PFSK-1 (cell line): Measurements from ENCODE around the gene APLN.

Experiments
- FOXP2 ChIP-seq: optimal IDR thresholded peaks from 2 replicates; pipeline ENCODE3; 2011; ENCODE audit warnings: borderline replicate concordance, control low read depth, inconsistent platforms; ENCODE audit not compliant: insufficient read depth; ENCODE audit errors: extremely low read length, extremely low read depth
- POLR2AphosphoS5 ChIP-seq: IDR thresholded peaks from 2 replicates; pipeline ENCODE4 v1.6.1; 2012; ENCODE audit warnings: low read depth, mild to moderate bottlenecking, control low read depth, low read length, moderate library complexity
- SIN3A ChIP-seq: IDR thresholded peaks from 2 replicates; pipeline ENCODE4 v1.6.1; 2012; ENCODE audit warnings: mild to moderate bottlenecking, low read length, moderate library complexity, borderline replicate concordance; ENCODE audit not compliant: insufficient read depth
- TAF1 ChIP-seq: IDR thresholded peaks from 2 replicates; pipeline ENCODE4 v1.6.1; 2012; ENCODE audit warnings: low read length, control low read depth, borderline replicate concordance; ENCODE audit not compliant: insufficient read depth
- TF ChIP-seq, protein P1 (sequence below), 2 experiments: IDR thresholded peaks; 2 replicates each; pipeline versions ENCODE4 v1.6.1 to v1.8.0; 2011 to 2012; ENCODE audit warnings: low read depth in 2 of 2, low read length in 2 of 2, control low read depth in 1 of 2, inconsistent platforms in 1 of 2, mild to moderate bottlenecking in 1 of 2, moderate library complexity in 1 of 2; ENCODE audit not compliant: insufficient read depth in 1 of 2

APLN gene

DNA sequence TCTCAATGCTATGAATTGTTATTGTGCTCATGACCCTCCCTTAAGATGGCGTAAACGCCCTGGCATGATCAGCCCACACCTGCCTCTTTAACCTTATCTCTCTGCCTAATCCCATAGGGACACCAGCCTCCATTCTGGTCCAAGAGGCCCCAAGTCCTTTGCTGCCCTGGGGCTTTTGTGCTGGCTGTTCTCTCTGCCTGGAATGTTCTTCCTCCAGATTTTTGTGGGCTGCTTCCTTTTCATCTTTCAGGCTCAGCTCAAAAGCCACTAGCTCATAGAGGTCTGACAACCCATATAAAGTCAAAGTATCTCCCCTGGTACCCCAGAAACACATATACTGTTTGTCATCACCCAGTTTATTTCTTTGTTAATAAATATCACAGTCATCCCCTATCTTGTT, 42.4 kb downstream of the APLN start:
- no peak for TF ChIP-seq SIN3A
- no peak for TF ChIP-seq POLR2AphosphoS5
- no peak for TF ChIP-seq FOXP2

DNA sequence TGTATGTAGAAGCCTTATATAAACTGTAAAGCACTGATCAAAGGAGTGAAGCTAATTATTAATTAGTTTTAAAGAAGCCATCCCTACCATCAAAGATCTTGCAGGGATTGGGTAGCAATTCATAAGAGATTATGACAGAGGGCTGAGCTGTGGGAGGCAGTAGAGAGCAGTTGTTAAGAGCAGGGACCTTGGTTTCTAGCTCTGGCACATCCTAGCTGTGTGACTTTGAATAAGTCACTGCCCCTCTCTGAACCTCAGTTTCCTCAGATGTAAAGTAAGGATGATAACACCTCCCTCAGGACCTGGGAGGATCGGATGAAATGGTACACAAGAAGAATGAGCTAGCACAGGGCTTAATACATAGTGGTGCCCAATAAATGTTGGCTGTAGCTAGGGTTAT, 45.4 kb downstream of the APLN start:
- TF ChIP-seq TAF1 (no peak), POLR2AphosphoS5 (no peak), SIN3A (no peak), FOXP2 (no peak)
- TF ChIP-seq, protein P1, sequence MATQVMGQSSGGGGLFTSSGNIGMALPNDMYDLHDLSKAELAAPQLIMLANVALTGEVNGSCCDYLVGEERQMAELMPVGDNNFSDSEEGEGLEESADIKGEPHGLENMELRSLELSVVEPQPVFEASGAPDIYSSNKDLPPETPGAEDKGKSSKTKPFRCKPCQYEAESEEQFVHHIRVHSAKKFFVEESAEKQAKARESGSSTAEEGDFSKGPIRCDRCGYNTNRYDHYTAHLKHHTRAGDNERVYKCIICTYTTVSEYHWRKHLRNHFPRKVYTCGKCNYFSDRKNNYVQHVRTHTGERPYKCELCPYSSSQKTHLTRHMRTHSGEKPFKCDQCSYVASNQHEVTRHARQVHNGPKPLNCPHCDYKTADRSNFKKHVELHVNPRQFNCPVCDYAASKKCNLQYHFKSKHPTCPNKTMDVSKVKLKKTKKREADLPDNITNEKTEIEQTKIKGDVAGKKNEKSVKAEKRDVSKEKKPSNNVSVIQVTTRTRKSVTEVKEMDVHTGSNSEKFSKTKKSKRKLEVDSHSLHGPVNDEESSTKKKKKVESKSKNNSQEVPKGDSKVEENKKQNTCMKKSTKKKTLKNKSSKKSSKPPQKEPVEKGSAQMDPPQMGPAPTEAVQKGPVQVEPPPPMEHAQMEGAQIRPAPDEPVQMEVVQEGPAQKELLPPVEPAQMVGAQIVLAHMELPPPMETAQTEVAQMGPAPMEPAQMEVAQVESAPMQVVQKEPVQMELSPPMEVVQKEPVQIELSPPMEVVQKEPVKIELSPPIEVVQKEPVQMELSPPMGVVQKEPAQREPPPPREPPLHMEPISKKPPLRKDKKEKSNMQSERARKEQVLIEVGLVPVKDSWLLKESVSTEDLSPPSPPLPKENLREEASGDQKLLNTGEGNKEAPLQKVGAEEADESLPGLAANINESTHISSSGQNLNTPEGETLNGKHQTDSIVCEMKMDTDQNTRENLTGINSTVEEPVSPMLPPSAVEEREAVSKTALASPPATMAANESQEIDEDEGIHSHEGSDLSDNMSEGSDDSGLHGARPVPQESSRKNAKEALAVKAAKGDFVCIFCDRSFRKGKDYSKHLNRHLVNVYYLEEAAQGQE (IDR thresholded peaks at IDR 0.05; ENCODE audit: insufficient read depth in 1 of 2, low read depth in 2 of 2, low read length in 2 of 2), result no peak

DNA sequence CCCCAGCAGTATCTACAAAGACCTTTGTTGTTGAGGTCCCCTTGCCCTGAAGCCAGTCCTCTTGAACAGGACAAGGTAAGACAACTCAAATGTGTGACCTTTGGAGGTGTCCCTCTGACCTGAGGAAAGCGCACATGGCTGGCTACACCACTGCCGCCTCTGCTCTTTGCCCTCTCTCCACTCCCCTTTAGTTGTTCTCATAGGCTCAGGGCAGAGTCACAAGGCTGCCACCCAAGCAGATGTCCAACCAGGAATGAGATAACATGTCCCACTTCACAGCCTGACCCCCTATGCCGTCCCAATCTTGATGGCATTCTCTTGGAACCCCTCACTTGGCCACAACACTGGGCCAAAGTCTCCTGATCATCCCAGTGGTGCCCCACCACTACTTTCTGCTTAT, 46.3 kb downstream of the APLN start:
- TF ChIP-seq TAF1 (no peak), SIN3A (no peak), FOXP2 (no peak), POLR2AphosphoS5 (no peak)
- TF ChIP-seq, protein P1 (IDR thresholded peaks at IDR 0.05; ENCODE audit: insufficient read depth in 1 of 2, low read depth in 2 of 2, low read length in 2 of 2), result no peak

DNA sequence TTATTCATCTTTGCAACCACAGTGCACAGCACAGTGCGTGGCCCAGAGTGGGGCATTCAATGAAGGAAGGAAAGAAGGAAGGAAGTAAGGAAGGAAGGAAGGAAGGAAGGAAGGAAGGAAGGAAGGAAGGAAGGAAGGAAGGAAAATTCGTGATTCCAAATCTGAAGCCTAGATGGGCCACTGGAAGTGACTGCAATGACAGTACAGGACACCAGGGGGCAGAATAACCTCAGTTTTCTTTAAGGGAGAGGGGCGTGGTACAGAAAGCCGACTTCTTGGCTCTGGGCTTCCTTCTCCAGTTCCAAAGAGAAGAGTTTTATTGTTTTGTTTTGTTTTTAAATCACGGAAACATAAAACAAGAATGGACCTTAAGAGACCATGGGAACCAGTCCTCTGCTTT, 47.8 kb downstream of the APLN start:
- TF ChIP-seq POLR2AphosphoS5, result no peak
- TF ChIP-seq FOXP2, result no peak
- TF ChIP-seq, protein P1 (IDR thresholded peaks at IDR 0.05; ENCODE audit: insufficient read depth in 1 of 2, low read depth in 2 of 2, low read length in 2 of 2), result no peak
- TF ChIP-seq SIN3A, result no peak
- no peak for TF ChIP-seq TAF1

DNA sequence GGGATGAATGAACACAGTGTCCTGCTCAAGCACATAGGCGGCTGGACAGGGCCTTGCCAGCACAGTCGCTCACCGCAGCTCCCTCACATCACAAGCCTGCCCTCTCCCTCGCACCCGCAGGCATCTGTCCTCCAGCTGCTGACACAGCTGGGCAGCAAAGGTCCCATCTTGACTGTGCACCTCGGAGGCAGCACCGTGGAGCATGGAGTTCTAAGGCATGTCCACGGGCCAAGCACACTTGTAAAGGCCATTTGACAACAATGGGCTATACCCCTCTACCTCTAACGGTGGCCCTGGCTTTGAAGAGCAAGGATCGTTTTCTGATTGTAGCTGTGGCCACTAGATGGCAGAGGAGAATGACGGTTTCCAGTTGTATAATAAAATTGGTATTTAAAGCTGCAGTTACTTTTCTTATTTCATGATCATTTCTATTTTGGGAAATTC, 53.8 kb downstream of the APLN start:
- TF ChIP-seq, protein P1 (IDR thresholded peaks at IDR 0.05; ENCODE audit: insufficient read depth in 1 of 2, low read depth in 2 of 2, low read length in 2 of 2), result no peak
- no peak for TF ChIP-seq SIN3A
- TF ChIP-seq FOXP2, result no peak
- TF ChIP-seq TAF1, result no peak
- no peak for TF ChIP-seq POLR2AphosphoS5
